HCT116 (cell line): ENCODE measurements around the gene AATF. TPM values are rescaled to one million over a fixed set of nuclear protein-coding genes. Genes with fewer than 3 reads are reported as not detected.

Experiments used
- ATAC-seq: fragments of 200-7000 bp; cut with Tn5 transposase; 2 replicates; pipeline ENCODE4 v1.9.1; 2020; ENCODE audit warnings: mild to moderate bottlenecking, moderate library complexity
- BruUV-seq: library from RNA; stranded (reverse); fragments of 400-500 nt; replicated peaks from 2 replicates; lab custom pipeline; 2021; lab: Mats Ljungman, UMichigan
- CTCF ChIA-PET: fragments of 300-600 bp; sonication (Branson Sonifier 250); formaldehyde crosslinking; loops from one replicate; lab custom pipeline; 2021; ENCODE audit warnings: antibody characterized with exemption; lab: Charles Lee
- POLR2A ChIA-PET: fragments of 300-600, 350-600 bp; sonication (Branson Sonifier 250); formaldehyde crosslinking; loops from one replicate; lab custom pipeline; 2021; ENCODE audit warnings: antibody characterized with exemption; lab: Charles Lee
- RAD21 ChIA-PET, 2 experiments: fragments of 300-600 bp; sonication (Branson Sonifier 250); formaldehyde crosslinking; loops; one replicate each; lab custom pipeline; 2023; ENCODE audit warnings: low total read pairs in 2 of 2; ENCODE audit not compliant: uncharacterized antibody in 2 of 2, unreplicated experiment in 2 of 2, low non-redundant PET in 1 of 2; lab: Charles Lee
- DNase-seq: peaks from one replicate; pipeline ENCODE4 v3.0.0-alpha.2; 2010; ENCODE audit warnings: low read depth, low spot score
- H2AFZ ChIP-seq: fragments of 200-600 bp; shearing (Covaris generic), sonication (generic); 2 replicates; pipeline ENCODE4 v1.6.1; 2017; ENCODE audit warnings: low read depth, mixed run types, mixed read lengths, antibody characterized with exemption, low read length; ENCODE audit not compliant: poor library complexity, severe bottlenecking
- H3K27ac ChIP-seq: 2 replicates; pipeline ENCODE4 v1.5.1; 2012; ENCODE audit warnings: low read depth, low read length
- H3K27me3 ChIP-seq: fragments of 200-600 bp; sonication (generic); 2 replicates; pipeline ENCODE4 v1.6.1; 2016; ENCODE audit warnings: mixed run types, low read length, mixed read lengths; ENCODE audit not compliant: insufficient read depth
- H3K36me3 ChIP-seq, 2 experiments: fragments of 200-500 bp in 1 of 2; fragments of 200-600 bp in 1 of 2; sonication (Bioruptor generic) in 1 of 2; sonication (generic) in 1 of 2; 2 replicates each; pipeline versions ENCODE4 v1.5.1 to v1.6.1; 2014 to 2016; ENCODE audit warnings: low read length in 2 of 2, inconsistent platforms in 1 of 2, mixed read lengths in 1 of 2, mixed run types in 1 of 2; ENCODE audit not compliant: insufficient read depth in 2 of 2, control insufficient read depth in 1 of 2
- H3K4me1 ChIP-seq, 2 experiments: fragments of 200-600 bp in 1 of 2; sonication (generic) in 1 of 2; 2 replicates each; pipeline versions ENCODE4 v1.5.1 to v1.6.1; 2012 to 2017; ENCODE audit warnings: low read length in 2 of 2, inconsistent platforms in 1 of 2, mild to moderate bottlenecking in 1 of 2, mixed read lengths in 1 of 2, mixed run types in 1 of 2, moderate library complexity in 1 of 2; ENCODE audit not compliant: insufficient read depth in 2 of 2, control insufficient read depth in 1 of 2
- H3K4me2 ChIP-seq: fragments of 200-600 bp; sonication (generic); 2 replicates; pipeline ENCODE4 v1.6.1; 2017; ENCODE audit warnings: mixed run types, low read length, mixed read lengths
- H3K4me3 ChIP-seq, 2 experiments: fragments of 200-600 bp in 1 of 2; sonication (generic) in 1 of 2; replicated peaks in 1 of 2; 2 replicates each; pipeline ENCODE4 v1.5.1; 2011 to 2016; ENCODE audit warnings: low read length in 2 of 2, control low read depth in 1 of 2, low read depth in 1 of 2, mild to moderate bottlenecking in 1 of 2, mixed read lengths in 1 of 2, mixed run types in 1 of 2
- H3K79me2 ChIP-seq: fragments of 200-600 bp; sonication (generic); 2 replicates; pipeline ENCODE4 v1.6.1; 2017; ENCODE audit warnings: mild to moderate bottlenecking, mixed run types, low read length, moderate library complexity, mixed read lengths; ENCODE audit not compliant: insufficient read depth
- H3K9ac ChIP-seq: fragments of 200-600 bp; sonication (generic); 2 replicates; pipeline ENCODE4 v1.6.1; 2016; ENCODE audit warnings: low read length, mixed read lengths
- H3K9me2 ChIP-seq: fragments of 200-600 bp; sonication (generic), shearing (Covaris generic); 2 replicates; pipeline ENCODE4 v1.6.1; 2017; ENCODE audit warnings: mixed run types, mild to moderate bottlenecking, moderate library complexity; ENCODE audit not compliant: insufficient read depth
- H3K9me3 ChIP-seq, 2 experiments: fragments of 200-500 bp in 1 of 2; fragments of 200-600 bp in 1 of 2; sonication (Bioruptor generic) in 1 of 2; sonication (generic) in 1 of 2; 2 replicates each; pipeline ENCODE4 v1.6.1; 2014 to 2017; ENCODE audit warnings: low read length in 2 of 2, mixed read lengths in 2 of 2, inconsistent platforms in 1 of 2, low read depth in 1 of 2, mild to moderate bottlenecking in 1 of 2, mixed run types in 1 of 2, moderate library complexity in 1 of 2; ENCODE audit not compliant: control insufficient read depth in 1 of 2, insufficient read depth in 1 of 2
- H4K20me1 ChIP-seq: fragments of 200-600 bp; sonication (generic), shearing (Covaris generic); 2 replicates; pipeline ENCODE4 v1.6.1; 2017; ENCODE audit warnings: mixed run types, mild to moderate bottlenecking, moderate library complexity; ENCODE audit not compliant: insufficient read depth
- ATF3 ChIP-seq: IDR thresholded peaks from 2 replicates; pipeline ENCODE4 v1.6.1; 2012
- CBX3 ChIP-seq: IDR thresholded peaks from 2 replicates; pipeline ENCODE4 v1.6.1; 2012; ENCODE audit warnings: low read depth
- EGR1 ChIP-seq: IDR thresholded peaks from 2 replicates; pipeline ENCODE4 v1.6.1; 2012; ENCODE audit warnings: low read depth
- ELF1 ChIP-seq: IDR thresholded peaks from 2 replicates; pipeline ENCODE4 v1.6.1; 2012; ENCODE audit warnings: low read depth, borderline replicate concordance
- EZH2 ChIP-seq: fragments of 200-600 bp; sonication (generic); IDR thresholded peaks from 2 replicates; pipeline ENCODE4 v1.6.1; 2017; ENCODE audit warnings: antibody characterized with exemption, mixed run types
- EZH2phosphoT487 ChIP-seq: fragments of 200-600 bp; IDR thresholded peaks from 2 replicates; pipeline ENCODE4 v1.6.1; 2018; ENCODE audit warnings: antibody characterized with exemption, borderline replicate concordance
- FOSL1 ChIP-seq: IDR thresholded peaks from 2 replicates; pipeline ENCODE4 v1.6.1; 2012; ENCODE audit warnings: low read depth
- JUND ChIP-seq: IDR thresholded peaks from 2 replicates; pipeline ENCODE4 v1.6.1; 2012
- MAX ChIP-seq: IDR thresholded peaks from 2 replicates; pipeline ENCODE4 v1.6.1; 2012
- RAD21 ChIP-seq: IDR thresholded peaks from 2 replicates; pipeline ENCODE4 v1.6.1; 2012; ENCODE audit warnings: low read depth, mild to moderate bottlenecking
- REST ChIP-seq: IDR thresholded peaks from 2 replicates; pipeline ENCODE4 v1.6.1; 2012; ENCODE audit warnings: low read depth
- SIN3A ChIP-seq: IDR thresholded peaks from 2 replicates; pipeline ENCODE4 v1.6.1; 2012; ENCODE audit warnings: low read depth
- SP1 ChIP-seq: IDR thresholded peaks from 2 replicates; pipeline ENCODE4 v1.6.1; 2012; ENCODE audit warnings: low read depth
- TCF7L2 ChIP-seq: IDR thresholded peaks from 2 replicates; pipeline ENCODE4 v1.7.0; 2011; ENCODE audit warnings: borderline replicate concordance, inconsistent platforms; ENCODE audit not compliant: insufficient read depth, insufficient read length; ENCODE audit errors: extremely low read depth
- YY1 ChIP-seq: IDR thresholded peaks from 2 replicates; pipeline ENCODE4 v1.6.1; 2011; ENCODE audit warnings: low read length, low read depth, moderate library complexity, mild to moderate bottlenecking; ENCODE audit not compliant: insufficient replicate concordance; ENCODE audit errors: extremely low read depth
- ZBTB33 ChIP-seq: IDR thresholded peaks from 2 replicates; pipeline ENCODE4 v1.6.1; 2011; ENCODE audit warnings: mild to moderate bottlenecking, low read length, moderate library complexity; ENCODE audit not compliant: insufficient replicate concordance; ENCODE audit errors: extremely low read depth
- ZFX ChIP-seq: fragments of 450-650 bp; IDR thresholded peaks from 2 replicates; pipeline ENCODE4 v1.6.1; 2017
- ZNF274 ChIP-seq: fragments of 200-500 bp; sonication (Bioruptor generic); IDR thresholded peaks from 2 replicates; pipeline ENCODE4 v1.6.1; 2014; ENCODE audit warnings: mild to moderate bottlenecking, low read depth, low read length, inconsistent platforms
- intact Hi-C: fragments of 100-400 bp; cut with micrococcal nuclease; formaldehyde crosslinking; loops from 2 replicates; pipeline ENCODE4 v1.10.0; 2022
- total RNA-seq: library from RNA; stranded (reverse); gene quantifications from one replicate; pipeline ENCODE4 v1.2.1, GENCODE V29; 2021; ENCODE audit not compliant: unreplicated experiment

Gene AATF
- total RNA-seq, 1 experiment from 2014 or later = 105 TPM

GRCh38 chr17:37097154-37097553, 148.4 kb downstream of the AATF start:
- Histone ChIP-seq H4K20me1 (no peaks in the 10 kb centered on the region), H3K4me2 (no peak overlapping the region), H2AFZ (no peak overlapping the region), H3K79me2 (no peaks in the 10 kb centered on the region), H3K36me3 (peaks cover 19 to 32% of the 10 kb centered on the region in 2 experiments; a peak in 3 of 4 replicates), H3K4me3 (no peak overlapping the region), H3K27me3 (no peaks in the 10 kb centered on the region), H3K9ac (no peak overlapping the region), H3K4me1 (no peaks in the 10 kb centered on the region), H3K9me3 (no peaks in the 10 kb centered on the region), H3K27ac (no peak overlapping the region), H3K9me2 (no peaks in the 10 kb centered on the region)
- ChIA-PET RAD21 (no interaction called here), CTCF (no interaction called here), POLR2A (no interaction called here)
- no peak for ATAC-seq
- intact Hi-C loops = no loop called here
- TF ChIP-seq SIN3A (no peak), TCF7L2 (no peak), CBX3 (no peak), MAX (no peak), EZH2phosphoT487 (no peak), JUND (no peak), REST (no peak), ATF3 (no peak), RAD21 (no peak), YY1 (no peak), SP1 (no peak), ZFX (no peak), FOSL1 (no peak), ELF1 (no peak), EZH2 (no peak), ZNF274 (no peak), EGR1 (no peak), ZBTB33 (no peak)
- no peak for DNase-seq
- BruUV-seq = no TSS peak
